Stomach (tissue), 9 donors: ENCODE data around the gene MT3. TPM values are rescaled to one million over a fixed set of nuclear protein-coding genes. Genes with fewer than 3 reads are reported as not detected.

Experiments used
- DNase-seq, 2 donors: peaks; one replicate each; pipeline versions ENCODE4 v3.0.0 to v3.0.0-alpha.2; 2013 to 2019
- H3K27ac ChIP-seq, 5 donors: fragments of 200-600 bp in 4 of 5; sonication (generic) in 4 of 5; one replicate each; pipeline ENCODE4 v1.5.1; 2013 to 2019; ENCODE audit warnings: mild to moderate bottlenecking in 1 of 5, moderate library complexity in 1 of 5
- H3K27me3 ChIP-seq, 3 donors: fragments of 200-600 bp; sonication (generic); one replicate each; pipeline ENCODE4 v1.5.1; 2017 to 2019; ENCODE audit warnings: mixed run types in 1 of 3
- H3K36me3 ChIP-seq, 4 donors: fragments of 200-600 bp; sonication (generic); 1 replicate in 3 of 4; 2 replicates in 1 of 4; pipeline ENCODE4 v1.5.1; 2016 to 2019
- H3K4me1 ChIP-seq, 4 donors: fragments of 200-600 bp; sonication (generic); one replicate each; pipeline ENCODE4 v1.5.1; 2016 to 2019
- H3K4me3 ChIP-seq, 4 donors: fragments of 200-600 bp; sonication (generic) in 3 of 4; one replicate each; pipeline ENCODE4 v1.5.1; 2016 to 2019; ENCODE audit warnings: mild to moderate bottlenecking in 1 of 4
- H3K9me3 ChIP-seq, 4 donors: fragments of 200-600 bp; sonication (generic); one replicate each; pipeline ENCODE4 v1.5.1; 2016 to 2019
- EP300 ChIP-seq: sonication (generic); formaldehyde crosslinking; IDR thresholded peaks from one replicate; pipeline ENCODE4 v1.6.1; 2017; ENCODE audit warnings: antibody characterized with exemption
- POLR2A ChIP-seq, 4 donors: fragments of 450-650 bp; IDR thresholded peaks; one replicate each; pipeline ENCODE4 v1.6.1; 2016; ENCODE audit warnings: antibody characterized with exemption in 4 of 4, control low read depth in 2 of 4, mild to moderate bottlenecking in 1 of 4, moderate library complexity in 1 of 4
- POLR2AphosphoS5 ChIP-seq, 3 donors: sonication (generic); formaldehyde crosslinking; IDR thresholded peaks; one replicate each; pipeline ENCODE4 v1.6.1; 2016; ENCODE audit warnings: antibody characterized with exemption in 3 of 3
- WGBS, 5 donors: extraction: QIAGEN DNeasy Blood & Tissue Kit in 3 of 5; methylation state at CpG; one replicate each; pipeline versions ENCODE4 v1.1.5 to v1.1.7; 2013 to 2018; 5-methylcytosine and 5-hydroxymethylcytosine counted together
- intact Hi-C: fragments of 100-400 bp; cut with DNase I; formaldehyde crosslinking; loops from one replicate; pipeline ENCODE4 v1.15.1; 2023; ENCODE audit warnings: low total_unique reads
- polyA plus RNA-seq, 3 donors: library from polyadenylated mRNA; stranded (reverse); fragments of 200-250 nt; gene quantifications; one replicate each; pipeline ENCODE4 v1.2.3, GENCODE V29; 2013
- total RNA-seq, 5 donors: library from RNA; depleted of rRNA; stranded (reverse); fragments of >200 nt; gene quantifications; one replicate each; pipeline versions ENCODE4 v1.1.0 to v1.2.3, GENCODE V29; 2014 to 2016
- TF ChIP-seq, protein P1 (sequence below), 7 experiments: fragments of 450-650 bp in 4 of 7; fragments of 200-600 bp in 3 of 7; sonication (generic) in 3 of 7; IDR thresholded peaks; one replicate each; pipeline ENCODE4 v1.5.1; 2016 to 2019; ENCODE audit warnings: antibody characterized with exemption in 7 of 7, control low read depth in 2 of 7, mild to moderate bottlenecking in 1 of 7
- donor health status: healthy with polysubstance abuse.
- donor health status: Bipolar disorder and iron deficiency.
- donor health status: healthy.

The MT3 gene
- total and polyA plus RNA-seq, 8 donors, result 2.2 to 5.0 (median 4.0) TPM; not detected in 4

DNA sequence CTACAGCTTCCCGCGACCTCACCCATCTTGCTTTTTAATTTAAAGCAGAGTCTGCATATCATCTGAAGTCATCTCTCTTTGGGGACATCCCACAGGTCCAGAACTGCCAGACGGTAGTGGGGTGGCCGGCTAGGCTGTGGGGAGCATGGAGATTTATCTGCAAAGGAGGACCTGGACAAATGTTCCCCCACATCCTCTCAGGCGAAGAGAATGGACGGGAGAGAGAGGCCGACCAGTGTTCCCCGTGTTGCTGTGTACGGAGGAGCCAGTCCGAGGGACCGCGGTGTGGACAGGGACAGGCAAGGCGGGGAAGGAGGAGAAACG, 42.5 kb downstream of the MT3 start:
- no peak for DNase-seq
- Histone ChIP-seq H3K4me1 (peaks cover 23 to 50% (median 33%) of the 10 kb centered on the region in 4 donors), H3K4me3 (peak overlapping the region; percentile 54 to 61 (median 57)), H3K27ac (peak overlapping the region; percentile 77 to 87 (median 85)), H3K36me3 (no peaks in the 10 kb centered on the region), H3K9me3 (no peaks in the 10 kb centered on the region), H3K27me3 (peaks cover 0 to 49% (median 11%) of the 10 kb centered on the region in 3 donors)
- intact Hi-C loops, result no loop called here
- no peak for TF ChIP-seq POLR2AphosphoS5 (IDR thresholded peaks at IDR 0.05)
- no peak for TF ChIP-seq EP300
- TF ChIP-seq, protein P1, sequence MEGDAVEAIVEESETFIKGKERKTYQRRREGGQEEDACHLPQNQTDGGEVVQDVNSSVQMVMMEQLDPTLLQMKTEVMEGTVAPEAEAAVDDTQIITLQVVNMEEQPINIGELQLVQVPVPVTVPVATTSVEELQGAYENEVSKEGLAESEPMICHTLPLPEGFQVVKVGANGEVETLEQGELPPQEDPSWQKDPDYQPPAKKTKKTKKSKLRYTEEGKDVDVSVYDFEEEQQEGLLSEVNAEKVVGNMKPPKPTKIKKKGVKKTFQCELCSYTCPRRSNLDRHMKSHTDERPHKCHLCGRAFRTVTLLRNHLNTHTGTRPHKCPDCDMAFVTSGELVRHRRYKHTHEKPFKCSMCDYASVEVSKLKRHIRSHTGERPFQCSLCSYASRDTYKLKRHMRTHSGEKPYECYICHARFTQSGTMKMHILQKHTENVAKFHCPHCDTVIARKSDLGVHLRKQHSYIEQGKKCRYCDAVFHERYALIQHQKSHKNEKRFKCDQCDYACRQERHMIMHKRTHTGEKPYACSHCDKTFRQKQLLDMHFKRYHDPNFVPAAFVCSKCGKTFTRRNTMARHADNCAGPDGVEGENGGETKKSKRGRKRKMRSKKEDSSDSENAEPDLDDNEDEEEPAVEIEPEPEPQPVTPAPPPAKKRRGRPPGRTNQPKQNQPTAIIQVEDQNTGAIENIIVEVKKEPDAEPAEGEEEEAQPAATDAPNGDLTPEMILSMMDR (IDR thresholded peaks at IDR 0.05), result no peak
- TF ChIP-seq POLR2A (IDR thresholded peaks at IDR 0.05), result no peak
- WGBS, 5 donors, result 22 to 45% (median 28%) methylated on average over 8 to 14 of the region's 14 CpGs

DNA sequence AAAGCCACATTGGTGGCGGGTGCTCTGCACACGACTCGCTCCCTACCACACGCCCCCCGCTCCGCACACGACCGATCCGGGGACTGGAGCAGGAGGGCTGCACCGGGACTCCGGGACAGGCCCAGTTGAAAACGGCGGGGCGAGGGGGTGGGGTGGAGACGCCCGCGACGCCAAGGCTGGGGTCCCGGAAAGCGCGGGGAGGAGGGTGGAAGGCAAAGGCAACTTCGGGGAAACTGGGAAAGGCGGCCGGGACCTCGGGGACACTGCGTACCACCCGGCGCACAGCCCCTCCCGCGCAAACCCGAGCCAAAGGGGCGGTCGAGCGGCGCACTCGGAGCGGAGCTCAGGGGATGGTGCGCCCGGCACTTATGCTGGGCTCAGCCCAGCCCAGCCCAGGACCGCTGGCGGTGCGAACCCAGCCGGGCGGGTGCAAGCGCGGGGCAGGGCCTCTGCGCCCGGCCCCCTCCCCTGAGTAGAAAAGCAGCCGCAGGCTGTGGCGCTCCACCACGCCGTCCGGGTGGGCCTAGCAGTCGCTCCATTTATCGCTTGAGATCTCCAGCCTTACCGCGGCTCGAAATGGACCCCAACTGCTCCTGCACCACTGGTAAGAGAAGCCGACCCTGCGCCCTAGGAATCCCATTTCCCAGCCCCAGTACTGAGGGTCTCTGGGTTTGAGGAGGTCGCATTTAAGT, 43.0 kb downstream of the MT3 start, which contains the start of gene MT1M:
TSS of gene MT1M (plus strand) at position 504 of the 692 bp plus-strand sequence. CDS start at position 577, 73 bp downstream.
- intact Hi-C loops, result no loop called here
- Histone ChIP-seq H3K9me3 (no peaks in the 10 kb centered on the region), H3K36me3 (no peaks in the 10 kb centered on the region), H3K27ac (peak within 1 kb of the TSS; percentile 77 to 87 (median 85)), H3K4me3 (peak within 1 kb of the TSS; percentile 54 to 61 (median 57)), H3K27me3 (peaks cover 0 to 54% (median 11%) of the 10 kb centered on the region in 3 donors), H3K4me1 (peaks cover 19 to 48% (median 30%) of the 10 kb centered on the region in 4 donors)
- TF ChIP-seq, protein P1 (IDR thresholded peaks at IDR 0.05), result no peak
- TF ChIP-seq POLR2AphosphoS5 (IDR thresholded peaks at IDR 0.05) (peak in 2 of 3 donors; percentile 72 to 85), POLR2A (IDR thresholded peaks at IDR 0.05) (no peak), EP300 (peak; percentile 88)
- WGBS, 5 donors, result 1 to 2% (median 2%) methylated on average over 36 to 61 of the region's 61 CpGs
- peak; percentile 69 to 70 for DNase-seq

DNA sequence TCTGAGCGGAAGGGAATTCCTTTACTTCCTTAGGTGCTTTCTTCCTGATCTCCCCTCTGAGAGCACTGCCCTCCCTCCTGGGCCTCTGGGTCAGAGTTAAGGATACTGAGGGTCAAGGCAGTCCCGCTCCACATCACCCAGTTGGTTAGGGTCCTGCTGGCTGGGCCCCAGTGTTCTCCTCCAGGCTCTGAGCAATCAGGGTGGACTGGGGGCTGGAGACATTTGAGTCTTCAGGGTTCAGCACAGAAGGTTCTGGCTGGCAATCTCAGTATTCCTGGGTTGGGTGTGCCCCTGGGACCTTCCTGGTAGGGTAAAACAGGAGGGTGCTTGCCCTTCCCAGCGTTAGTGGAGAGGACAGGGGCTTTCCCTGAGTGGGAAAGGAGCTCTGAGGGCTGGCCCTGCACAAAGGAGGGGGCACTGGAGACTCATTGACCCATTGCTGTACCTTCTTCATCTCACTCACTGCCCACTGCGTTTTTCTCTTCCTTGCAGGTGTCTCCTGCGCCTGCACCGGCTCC, 43.6 kb downstream of the MT3 start:
- intact Hi-C loops, result no loop called here
- H3K9me3 ChIP-seq, result no peaks in the 10 kb centered on the region
- H3K27me3 ChIP-seq, result peaks cover 0 to 60% (median 11%) of the 10 kb centered on the region in 3 donors
- H3K36me3 ChIP-seq, result no peaks in the 10 kb centered on the region
- TF ChIP-seq EP300, result no peak
- TF ChIP-seq, protein P1 (IDR thresholded peaks at IDR 0.05), result no peak
- TF ChIP-seq POLR2AphosphoS5 (IDR thresholded peaks at IDR 0.05), result no peak
- no peak for TF ChIP-seq POLR2A (IDR thresholded peaks at IDR 0.05)
- WGBS, 5 donors, result 38 to 48% (median 41%) methylated on average over 5 to 6 of the region's 6 CpGs
- peak overlapping the region; percentile 77 to 87 (median 85) for H3K27ac ChIP-seq
- H3K4me3 ChIP-seq, result peak overlapping the region; percentile 54 to 61 (median 57)
- H3K4me1 ChIP-seq, result peaks cover 19 to 51% (median 35%) of the 10 kb centered on the region in 4 donors
- DNase-seq, result no peak

DNA sequence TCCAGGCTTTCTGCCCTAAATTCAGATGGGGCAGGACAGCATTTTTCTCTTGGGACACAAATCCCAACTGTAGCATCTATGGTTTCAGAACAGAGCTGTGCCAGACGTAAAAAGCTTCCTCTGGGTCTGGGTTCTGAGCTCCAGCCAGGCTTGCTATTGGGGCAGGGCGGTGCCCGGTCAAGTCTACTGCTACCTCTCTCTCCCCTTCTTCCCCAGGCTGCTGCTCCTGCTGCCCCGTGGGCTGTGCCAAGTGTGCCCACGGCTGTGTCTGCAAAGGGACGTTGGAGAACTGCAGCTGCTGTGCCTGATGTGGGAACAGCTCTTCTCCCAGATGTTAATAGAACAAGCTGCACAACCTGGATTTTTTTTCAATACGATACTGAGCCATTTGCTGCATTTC, 44.2 kb downstream of the MT3 start:
- Histone ChIP-seq H3K27ac (peak overlapping the region in 4 of 5 donors; percentile 80 to 87 (median 86)), H3K27me3 (peaks cover 0 to 66% (median 12%) of the 10 kb centered on the region in 3 donors), H3K4me1 (peaks cover 21 to 57% (median 41%) of the 10 kb centered on the region in 4 donors), H3K4me3 (peak overlapping the region; percentile 54 to 61 (median 57)), H3K9me3 (no peaks in the 10 kb centered on the region), H3K36me3 (no peaks in the 10 kb centered on the region)
- no peak for TF ChIP-seq POLR2AphosphoS5 (IDR thresholded peaks at IDR 0.05)
- TF ChIP-seq, protein P1 (IDR thresholded peaks at IDR 0.05), result no peak
- no peak for TF ChIP-seq EP300
- TF ChIP-seq POLR2A (IDR thresholded peaks at IDR 0.05), result no peak
- intact Hi-C loops, result no loop called here
- DNase-seq, result no peak
- 52 to 75% (median 55%) methylated on average over 7 of the region's 7 CpGs for WGBS, 5 donors
